ENCODE data around the gene HTR3B.
"Not testable (repeated sequence)": the region's sequence is repeated elsewhere in the genome, so short reads cannot be mapped to it uniquely, and the experiment has no call there.

The HTR3B gene

DNA sequence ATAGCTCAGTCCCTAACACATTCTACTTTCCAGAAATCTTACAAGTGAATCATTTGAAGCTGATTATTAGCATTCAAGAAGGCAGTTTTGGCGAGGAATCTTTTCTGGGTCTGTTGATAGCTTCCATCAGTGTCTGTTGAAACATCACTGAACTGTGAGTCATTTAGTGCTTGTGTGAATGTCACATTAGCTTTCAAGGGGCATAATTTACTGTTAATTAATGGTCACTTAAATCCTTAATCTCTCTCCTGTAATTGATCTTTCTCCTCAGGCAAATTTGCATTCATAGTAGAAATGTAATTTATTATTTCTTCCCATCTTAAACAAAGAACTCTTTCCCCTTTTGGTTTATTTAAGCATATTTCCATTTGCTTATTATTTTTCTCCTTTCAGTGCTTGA, 2.6 kb downstream of the HTR3B start:
- Mint-ChIP-seq H3K9me3 (peaks cover 4% of the 10 kb centered on the region), H3K36me3 (ENCODE audit: low read depth) (no peaks in the 10 kb centered on the region), H3K27me3 (ENCODE audit: low read depth, poor library complexity) (peaks cover 8% of the 10 kb centered on the region), H3K4me1 (peaks cover 39% of the 10 kb centered on the region), H3K27ac (peak overlapping the region; percentile 12), H3K4me3 (no peak overlapping the region)
- TF ChIP-seq, protein P1, sequence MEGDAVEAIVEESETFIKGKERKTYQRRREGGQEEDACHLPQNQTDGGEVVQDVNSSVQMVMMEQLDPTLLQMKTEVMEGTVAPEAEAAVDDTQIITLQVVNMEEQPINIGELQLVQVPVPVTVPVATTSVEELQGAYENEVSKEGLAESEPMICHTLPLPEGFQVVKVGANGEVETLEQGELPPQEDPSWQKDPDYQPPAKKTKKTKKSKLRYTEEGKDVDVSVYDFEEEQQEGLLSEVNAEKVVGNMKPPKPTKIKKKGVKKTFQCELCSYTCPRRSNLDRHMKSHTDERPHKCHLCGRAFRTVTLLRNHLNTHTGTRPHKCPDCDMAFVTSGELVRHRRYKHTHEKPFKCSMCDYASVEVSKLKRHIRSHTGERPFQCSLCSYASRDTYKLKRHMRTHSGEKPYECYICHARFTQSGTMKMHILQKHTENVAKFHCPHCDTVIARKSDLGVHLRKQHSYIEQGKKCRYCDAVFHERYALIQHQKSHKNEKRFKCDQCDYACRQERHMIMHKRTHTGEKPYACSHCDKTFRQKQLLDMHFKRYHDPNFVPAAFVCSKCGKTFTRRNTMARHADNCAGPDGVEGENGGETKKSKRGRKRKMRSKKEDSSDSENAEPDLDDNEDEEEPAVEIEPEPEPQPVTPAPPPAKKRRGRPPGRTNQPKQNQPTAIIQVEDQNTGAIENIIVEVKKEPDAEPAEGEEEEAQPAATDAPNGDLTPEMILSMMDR (IDR thresholded peaks at IDR 0.05): no peak
- no peak for DNase-seq

DNA sequence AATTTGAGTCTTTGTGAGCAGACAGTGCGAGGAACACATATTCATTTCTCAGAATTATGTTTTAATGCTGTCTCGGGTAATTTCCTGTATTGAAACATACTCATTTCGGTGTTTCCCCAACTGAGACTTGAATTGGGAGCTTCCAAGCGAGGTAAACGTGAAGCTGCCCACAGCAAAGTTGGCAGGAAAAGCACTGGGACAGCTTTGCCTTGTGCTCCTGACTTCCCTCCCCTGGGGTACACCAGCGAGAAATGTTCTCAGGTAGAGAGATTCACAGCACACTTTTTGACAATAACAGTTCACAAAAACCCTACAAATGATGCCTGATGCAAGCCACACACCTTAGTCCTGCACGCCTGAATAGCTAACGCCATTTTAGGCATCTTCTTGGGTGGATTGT, 3.1 kb downstream of the HTR3B start:
- Mint-ChIP-seq H3K36me3 (ENCODE audit: low read depth) (no peaks in the 10 kb centered on the region), H3K4me1 (peaks cover 39% of the 10 kb centered on the region), H3K4me3 (no peak overlapping the region), H3K27me3 (ENCODE audit: low read depth, poor library complexity) (peaks cover 8% of the 10 kb centered on the region), H3K27ac (no peak overlapping the region), H3K9me3 (peaks cover 4% of the 10 kb centered on the region)
- TF ChIP-seq, protein P1 (IDR thresholded peaks at IDR 0.05): no peak
- no peak for DNase-seq

DNA sequence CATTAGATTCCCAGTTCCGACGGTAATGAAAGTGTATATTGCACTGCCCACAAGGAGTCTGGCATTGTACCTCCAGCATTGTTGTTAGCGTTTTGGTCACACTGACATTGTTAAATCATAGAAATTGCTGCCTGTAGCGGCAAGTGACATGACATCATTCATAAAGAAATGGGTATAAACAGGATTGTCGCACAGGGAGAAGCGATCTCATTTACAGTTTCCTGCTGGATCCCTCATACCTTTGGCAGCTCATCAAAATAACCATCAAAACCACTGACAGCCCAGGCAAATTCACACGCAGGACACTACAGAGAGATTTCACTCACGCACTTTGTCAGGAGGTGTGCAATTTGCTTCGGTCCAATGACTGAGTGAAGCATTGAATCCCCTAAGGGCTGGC, 3.5 kb downstream of the HTR3B start:
- TF ChIP-seq, protein P1 (IDR thresholded peaks at IDR 0.05): no peak
- no peaks in the 10 kb centered on the region for H3K36me3 Mint-ChIP-seq (ENCODE audit: low read depth)
- no peak overlapping the region for H3K4me3 Mint-ChIP-seq
- DNase-seq: no peak
- H3K9me3 Mint-ChIP-seq: peaks cover 4% of the 10 kb centered on the region
- peaks cover 39% of the 10 kb centered on the region for H3K4me1 Mint-ChIP-seq
- H3K27me3 Mint-ChIP-seq (ENCODE audit: low read depth, poor library complexity): peaks cover 8% of the 10 kb centered on the region
- H3K27ac Mint-ChIP-seq: no peak overlapping the region

DNA sequence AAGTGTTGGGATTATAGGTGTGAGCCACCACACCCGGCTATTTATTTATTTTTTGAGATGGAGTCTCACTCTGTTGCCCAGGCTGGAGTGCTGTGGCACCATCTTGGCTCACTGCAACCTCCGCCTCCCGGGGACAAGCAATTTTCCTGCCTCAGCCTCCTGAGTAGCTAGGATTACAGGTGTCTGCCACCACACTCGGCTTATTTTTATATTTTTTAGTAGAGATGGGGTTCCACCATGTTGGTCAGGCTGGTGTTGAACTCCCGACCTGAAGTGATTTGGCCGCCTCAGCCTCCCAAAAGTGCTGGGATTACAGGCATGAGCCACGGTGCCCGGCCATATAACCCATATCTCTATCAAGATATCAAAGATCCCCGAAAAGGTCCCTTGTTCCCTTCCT, 6.9 kb downstream of the HTR3B start:
- H3K27me3 Mint-ChIP-seq (ENCODE audit: low read depth, poor library complexity): peaks cover 13% of the 10 kb centered on the region
- H3K4me1 Mint-ChIP-seq: peaks cover 23% of the 10 kb centered on the region
- not testable (repeated sequence) for H3K36me3 Mint-ChIP-seq (ENCODE audit: low read depth); H3K4me3 Mint-ChIP-seq; H3K27ac Mint-ChIP-seq; DNase-seq
- H3K9me3 Mint-ChIP-seq: peaks cover 12% of the 10 kb centered on the region

DNA sequence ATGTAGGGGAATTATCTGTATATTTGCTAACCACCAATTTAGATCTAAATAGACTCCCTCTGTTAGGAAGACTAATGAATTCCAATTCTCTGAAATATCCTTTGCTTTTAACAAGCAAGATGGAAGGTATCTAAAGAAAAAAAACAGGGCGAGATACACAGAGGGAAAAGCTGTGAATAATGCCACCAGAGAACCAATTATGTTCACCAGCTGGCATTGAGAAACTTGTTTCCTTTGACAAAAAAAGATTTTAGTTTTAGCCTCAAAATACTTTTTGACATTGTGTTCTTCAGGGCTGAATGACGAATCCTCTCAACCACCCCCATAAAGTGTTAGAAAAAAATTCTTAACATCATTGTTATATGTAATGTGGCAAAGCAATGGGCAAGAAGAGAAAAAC, 19.0 kb downstream of the HTR3B start:
- peaks cover 24% of the 10 kb centered on the region for H3K27me3 Mint-ChIP-seq (ENCODE audit: low read depth, poor library complexity)
- H3K9me3 Mint-ChIP-seq: no peaks in the 10 kb centered on the region
- no peak overlapping the region for H3K27ac Mint-ChIP-seq
- H3K4me1 Mint-ChIP-seq: no peaks in the 10 kb centered on the region
- TF ChIP-seq, protein P1 (IDR thresholded peaks at IDR 0.05): no peak
- DNase-seq: no peak
- H3K36me3 Mint-ChIP-seq (ENCODE audit: low read depth): no peaks in the 10 kb centered on the region
- H3K4me3 Mint-ChIP-seq: no peak overlapping the region

DNA sequence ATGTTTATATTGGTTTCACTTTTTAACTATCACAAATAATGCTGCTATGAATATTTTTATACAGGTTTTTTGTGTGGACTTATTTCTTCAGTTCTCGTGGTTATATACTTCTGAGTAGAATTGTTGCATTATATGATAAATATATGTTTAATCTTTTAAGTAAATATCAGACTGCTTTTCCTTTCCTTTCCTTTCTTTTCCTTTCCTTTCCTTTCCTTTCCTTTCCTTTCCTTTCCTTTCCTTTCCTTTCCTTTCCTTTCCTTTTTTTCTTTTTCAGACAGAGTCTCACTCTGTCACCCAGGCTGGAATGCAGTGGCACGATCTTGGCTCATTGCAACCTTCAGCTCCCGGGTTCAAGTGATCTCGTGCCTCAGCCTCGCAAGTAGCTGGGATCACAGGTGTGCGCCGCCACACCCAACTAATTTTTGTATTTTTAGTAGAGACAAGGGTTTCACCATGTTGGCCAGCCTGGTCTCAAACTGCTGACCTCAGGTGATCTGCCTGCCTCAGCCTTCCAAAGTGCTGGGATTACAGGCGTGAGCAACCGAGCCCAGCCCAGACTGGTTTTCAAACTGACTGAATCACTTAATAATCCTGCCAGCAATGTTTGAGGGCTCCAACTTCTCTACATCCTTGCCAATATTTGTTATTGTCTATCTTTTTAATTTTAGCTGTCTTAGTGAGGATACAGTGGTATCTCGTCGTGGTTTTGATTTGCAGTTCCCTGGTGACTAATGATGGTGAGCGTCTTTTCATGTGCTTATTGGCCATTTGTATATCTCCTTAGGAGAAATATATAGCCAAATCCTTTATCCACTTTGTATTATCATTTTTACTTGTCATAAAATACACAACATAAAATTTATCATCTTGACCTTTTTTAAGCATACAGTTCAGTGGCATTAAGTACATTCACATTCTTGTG, 21.9 kb downstream of the HTR3B start:
- TF ChIP-seq, protein P1 (IDR thresholded peaks at IDR 0.05): no peak
- Mint-ChIP-seq H3K4me1 (no peaks in the 10 kb centered on the region), H3K4me3 (no peak overlapping the region), H3K36me3 (ENCODE audit: low read depth) (no peaks in the 10 kb centered on the region), H3K27ac (no peak overlapping the region), H3K9me3 (no peaks in the 10 kb centered on the region), H3K27me3 (ENCODE audit: low read depth, poor library complexity) (peaks cover 23% of the 10 kb centered on the region)
- DNase-seq: no peak

Data from nephron progenitor cell (in vitro differentiated cells).